Sigmoid colon (tissue), 4 donors: ENCODE measurements around the gene CENPQ.

Source experiments
- EP300 ChIP-seq, 4 donors: sonication (generic); formaldehyde crosslinking; IDR thresholded peaks; one replicate each; pipeline ENCODE4 v1.6.1; 2017; ENCODE audit warnings: antibody characterized with exemption in 4 of 4
- POLR2A ChIP-seq, 2 donors: fragments of 450-650 bp; IDR thresholded peaks; one replicate each; pipeline ENCODE4 v1.6.1; 2016; ENCODE audit warnings: antibody characterized with exemption in 2 of 2, mild to moderate bottlenecking in 2 of 2, moderate library complexity in 2 of 2
- TF ChIP-seq, protein P1 (sequence below), 4 experiments: fragments of 450-650 bp in 3 of 4; fragments of 200-600 bp in 1 of 4; IDR thresholded peaks; one replicate each; pipeline ENCODE4 v1.5.1; 2016 to 2019; ENCODE audit warnings: antibody characterized with exemption in 4 of 4, mild to moderate bottlenecking in 3 of 4, moderate library complexity in 2 of 4

GRCh38 chr6:49539102-49539501 is 75.9 kb downstream of the CENPQ start:
- TF ChIP-seq EP300 (IDR thresholded peaks at IDR 0.05) (no peak), POLR2A (IDR thresholded peaks at IDR 0.05) (no peak)
- TF ChIP-seq, protein P1, sequence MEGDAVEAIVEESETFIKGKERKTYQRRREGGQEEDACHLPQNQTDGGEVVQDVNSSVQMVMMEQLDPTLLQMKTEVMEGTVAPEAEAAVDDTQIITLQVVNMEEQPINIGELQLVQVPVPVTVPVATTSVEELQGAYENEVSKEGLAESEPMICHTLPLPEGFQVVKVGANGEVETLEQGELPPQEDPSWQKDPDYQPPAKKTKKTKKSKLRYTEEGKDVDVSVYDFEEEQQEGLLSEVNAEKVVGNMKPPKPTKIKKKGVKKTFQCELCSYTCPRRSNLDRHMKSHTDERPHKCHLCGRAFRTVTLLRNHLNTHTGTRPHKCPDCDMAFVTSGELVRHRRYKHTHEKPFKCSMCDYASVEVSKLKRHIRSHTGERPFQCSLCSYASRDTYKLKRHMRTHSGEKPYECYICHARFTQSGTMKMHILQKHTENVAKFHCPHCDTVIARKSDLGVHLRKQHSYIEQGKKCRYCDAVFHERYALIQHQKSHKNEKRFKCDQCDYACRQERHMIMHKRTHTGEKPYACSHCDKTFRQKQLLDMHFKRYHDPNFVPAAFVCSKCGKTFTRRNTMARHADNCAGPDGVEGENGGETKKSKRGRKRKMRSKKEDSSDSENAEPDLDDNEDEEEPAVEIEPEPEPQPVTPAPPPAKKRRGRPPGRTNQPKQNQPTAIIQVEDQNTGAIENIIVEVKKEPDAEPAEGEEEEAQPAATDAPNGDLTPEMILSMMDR (IDR thresholded peaks at IDR 0.05) = no peak
